ENCODE data around the gene PROM1. TPM values are rescaled to one million over a fixed set of nuclear protein-coding genes. Genes with fewer than 3 reads are reported as not detected.

PROM1 gene
- total and polyA plus RNA-seq, 3 donors from 2014 or later = 24.5 to 32.9 (median 25.4) TPM

DNA sequence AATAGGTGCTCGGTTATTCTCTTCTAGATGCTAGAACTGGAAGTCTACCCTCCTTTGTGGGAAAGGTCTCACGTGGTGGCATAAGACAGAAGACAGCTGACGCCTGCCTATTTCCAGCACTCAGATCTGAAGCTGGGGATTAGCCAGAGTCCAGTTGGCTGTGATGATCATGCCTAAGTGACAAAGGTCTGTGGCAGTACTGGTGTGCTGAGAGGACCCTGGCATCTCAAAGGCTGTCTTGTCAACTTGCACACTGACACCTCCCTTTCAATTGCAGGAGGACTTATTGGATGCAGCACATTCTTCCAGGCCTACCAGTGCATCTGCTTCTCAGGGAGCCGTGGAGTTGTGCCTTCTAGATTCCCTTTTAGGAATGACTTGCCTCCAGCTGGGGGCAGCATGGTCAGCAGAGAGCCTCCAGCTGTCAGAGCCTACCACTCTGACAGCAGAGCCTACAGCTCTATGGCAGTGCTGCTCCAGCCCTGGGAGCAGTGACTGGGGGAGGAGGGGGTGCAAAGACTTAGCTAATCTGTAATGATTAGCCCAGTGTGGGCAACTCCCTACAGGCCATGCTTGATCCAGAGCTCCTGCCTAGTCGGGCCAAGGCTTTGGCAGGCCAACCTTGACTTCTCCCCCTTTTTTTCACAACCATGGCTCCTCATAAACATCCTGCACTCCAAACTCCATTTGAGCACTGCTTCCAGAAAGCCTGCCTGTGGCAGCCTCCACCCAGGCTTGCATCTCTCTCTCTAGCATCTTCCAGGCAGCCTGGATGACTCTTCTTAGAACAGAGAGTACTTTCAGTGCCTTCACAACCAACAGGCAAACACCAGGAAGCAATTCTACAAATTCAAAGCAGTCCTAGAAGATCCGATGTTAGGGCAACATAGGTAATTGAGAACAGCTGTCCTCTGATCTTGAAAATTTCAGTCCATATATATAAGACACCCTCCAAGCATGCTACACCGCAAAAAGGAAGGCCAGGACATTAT is 107.1 kb downstream of the PROM1 start:
- WGBS, 2 donors = 70 to 81% methylated on average over 6 to 7 of the region's 7 CpGs
- no peak overlapping the region for H3K27ac ChIP-seq
- no peak overlapping the region for H3K4me3 ChIP-seq
- DNase-seq = no peak
- no peaks in the 10 kb centered on the region for H3K36me3 ChIP-seq (ENCODE audit: low read depth, missing control alignments)
- no peaks in the 10 kb centered on the region for H3K27me3 ChIP-seq
- intact Hi-C loops (cut with DNase I; ENCODE audit: low total_unique reads) = no loop called here
- TF ChIP-seq CTCF (IDR thresholded peaks at IDR 0.05) (no peak), POLR2A (IDR thresholded peaks at IDR 0.05) (no peak)
- H3K4me1 ChIP-seq = no peaks in the 10 kb centered on the region
- H3K9me3 ChIP-seq = no peaks in the 10 kb centered on the region

GRCh38 chr4:15971068-15971801 is 112.6 kb downstream of the PROM1 start:
- Histone ChIP-seq H3K4me3 (no peak overlapping the region), H3K27me3 (no peaks in the 10 kb centered on the region), H3K27ac (no peak overlapping the region), H3K36me3 (ENCODE audit: low read depth, missing control alignments) (no peaks in the 10 kb centered on the region), H3K9me3 (no peaks in the 10 kb centered on the region), H3K4me1 (no peaks in the 10 kb centered on the region)
- WGBS, 2 donors = 90 to 92% methylated on average over 9 of the region's 9 CpGs
- intact Hi-C loops (cut with DNase I; ENCODE audit: low total_unique reads) = no loop called here
- DNase-seq = no peak
- TF ChIP-seq POLR2A (IDR thresholded peaks at IDR 0.05) (no peak), CTCF (IDR thresholded peaks at IDR 0.05) (no peak)

DNA sequence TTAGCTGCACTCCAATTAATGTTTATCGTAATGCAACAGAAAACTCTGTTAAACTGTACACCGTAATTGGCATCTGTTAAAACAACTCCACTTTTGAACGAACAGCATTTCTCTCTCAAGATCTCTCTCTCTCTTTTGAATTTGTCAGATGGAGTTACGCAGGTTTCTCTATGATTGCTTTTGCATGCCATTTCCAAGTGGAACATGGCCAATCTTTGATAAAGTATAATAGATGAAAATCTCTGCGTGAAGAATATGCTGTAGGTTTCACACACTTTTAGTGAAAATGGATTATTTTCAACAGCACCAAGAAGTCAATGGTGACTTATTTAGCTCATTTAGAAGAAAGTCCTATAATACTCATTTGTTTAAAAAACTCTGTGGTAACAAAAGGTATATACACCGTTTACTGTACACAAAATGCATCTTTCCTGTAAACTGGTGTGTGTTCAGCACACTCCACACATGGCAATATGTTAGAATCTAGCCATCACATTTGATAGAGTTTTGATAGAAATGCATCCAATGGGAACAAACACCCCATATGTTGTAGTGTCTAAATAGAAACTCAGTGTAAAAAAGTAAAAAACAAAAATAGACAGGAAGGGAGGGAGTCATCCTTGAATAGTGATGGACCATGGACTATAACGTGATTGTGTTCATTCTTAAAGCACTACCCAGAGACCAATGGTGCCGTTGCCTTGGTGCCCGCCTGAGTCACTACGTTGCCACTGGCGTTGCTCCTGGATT is 115.1 kb downstream of the PROM1 start:
- intact Hi-C loops (cut with DNase I; ENCODE audit: low total_unique reads) = no loop called here
- Histone ChIP-seq H3K4me3 (no peak overlapping the region), H3K27me3 (no peaks in the 10 kb centered on the region), H3K36me3 (ENCODE audit: low read depth, missing control alignments) (no peaks in the 10 kb centered on the region), H3K27ac (no peak overlapping the region), H3K4me1 (no peaks in the 10 kb centered on the region), H3K9me3 (no peaks in the 10 kb centered on the region)
- TF ChIP-seq POLR2A (IDR thresholded peaks at IDR 0.05) (no peak), CTCF (IDR thresholded peaks at IDR 0.05) (no peak)
- WGBS, 2 donors = 87 to 94% methylated on average over 10 to 11 of the region's 11 CpGs
- no peak for DNase-seq

- Histone ChIP-seq H3K36me3 (ENCODE audit: low read depth, missing control alignments) (no peaks in the 10 kb centered on the region), H3K27me3 (no peaks in the 10 kb centered on the region), H3K27ac (no peak overlapping the region), H3K4me1 (peaks cover 4% of the 10 kb centered on the region), H3K4me3 (no peak overlapping the region), H3K9me3 (no peaks in the 10 kb centered on the region)
- TF ChIP-seq CTCF (IDR thresholded peaks at IDR 0.05) = no peak
- TF ChIP-seq POLR2A (IDR thresholded peaks at IDR 0.05) = no peak
- intact Hi-C loops (cut with DNase I; ENCODE audit: low total_unique reads) = no loop called here
- DNase-seq = no peak
- 85 to 94% methylated on average over 5 of the region's 5 CpGs for WGBS, 2 donors
These were observed 118.5 kb downstream of the PROM1 start for GRCh38 chr4:15965325-15965724.
